ENCODE measurements around the gene ANKS1A. TPM values are rescaled to one million over a fixed set of nuclear protein-coding genes. Genes with fewer than 3 reads are reported as not detected.

Gene ANKS1A
- total and polyA plus RNA-seq, 2 of the 4 experiments (the other 2 are of a cell fraction), result 7.2 to 7.5 TPM

- dilution Hi-C loops (cut with HindIII; ENCODE audit: low sequenced_read_pairs, unreplicated experiment), result no loop called here
- POLR2A ChIA-PET (ENCODE audit: unreplicated experiment), result no interaction called here
- DNase-seq (no peak), ATAC-seq (ENCODE audit: low read depth) (no peak)
- no peak overlapping the region for H3K14ac ChIP-seq (replicated peaks; ENCODE audit: low read depth, low read length)
- H2AFZ ChIP-seq (replicated peaks; ENCODE audit: low read length, poor library complexity), result no peak overlapping the region
- H2BK15ac ChIP-seq (ENCODE audit: low read depth, low read length), result no peak overlapping the region
- no peak overlapping the region for H3K23ac ChIP-seq (ENCODE audit: low read depth, low read length)
- no peak overlapping the region for H3K4me3 ChIP-seq (ENCODE audit: insufficient read depth, low read depth, low read length)
- H3K4me1 ChIP-seq (ENCODE audit: control insufficient read depth, insufficient read depth, low read length), result no peaks in the 10 kb centered on the region
- no peak overlapping the region for H3K56ac ChIP-seq (ENCODE audit: extremely low read depth, insufficient read depth, low read length)
- WGBS, 2 experiments (ENCODE audit: extremely low coverage in 2 of 2, insufficient read length in 1 of 2), result 76% methylated on average over 4 of the region's 4 CpGs; no CpG with 5 or more reads in 1 of the 2 experiments
- in situ Hi-C loops (cut with MboI; ENCODE audit: low sequenced_read_pairs), result no loop called here
- no peaks in the 10 kb centered on the region for H3K27me3 ChIP-seq (ENCODE audit: control insufficient read depth, insufficient read depth, low read length)
- H2AK9ac ChIP-seq (replicated peaks; ENCODE audit: low read depth, low read length, poor library complexity), result no peak overlapping the region
- no peak overlapping the region for H3K18ac ChIP-seq (ENCODE audit: low read depth, low read length)
- no peak overlapping the region for H3K4ac ChIP-seq (ENCODE audit: low read depth, low read length)
- no peak overlapping the region for H3K27ac ChIP-seq (ENCODE audit: insufficient read depth, low read length)
- H4K91ac ChIP-seq (ENCODE audit: insufficient read depth, low read depth, low read length), result no peak overlapping the region
- TF ChIP-seq RCOR1 (IDR thresholded peaks at IDR 0.05; ENCODE audit: insufficient replicate concordance, low read length), result no peak
- no peak for TF ChIP-seq CHD1 (IDR thresholded peaks at IDR 0.05; ENCODE audit: low read depth, low read length)
- TF ChIP-seq CEBPB (IDR thresholded peaks at IDR 0.05; ENCODE audit: low read depth, low read length), result no peak
- TF ChIP-seq, protein P1, sequence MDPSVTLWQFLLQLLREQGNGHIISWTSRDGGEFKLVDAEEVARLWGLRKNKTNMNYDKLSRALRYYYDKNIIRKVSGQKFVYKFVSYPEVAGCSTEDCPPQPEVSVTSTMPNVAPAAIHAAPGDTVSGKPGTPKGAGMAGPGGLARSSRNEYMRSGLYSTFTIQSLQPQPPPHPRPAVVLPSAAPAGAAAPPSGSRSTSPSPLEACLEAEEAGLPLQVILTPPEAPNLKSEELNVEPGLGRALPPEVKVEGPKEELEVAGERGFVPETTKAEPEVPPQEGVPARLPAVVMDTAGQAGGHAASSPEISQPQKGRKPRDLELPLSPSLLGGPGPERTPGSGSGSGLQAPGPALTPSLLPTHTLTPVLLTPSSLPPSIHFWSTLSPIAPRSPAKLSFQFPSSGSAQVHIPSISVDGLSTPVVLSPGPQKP (IDR thresholded peaks at IDR 0.05; ENCODE audit: borderline replicate concordance, low read depth, low read length), result no peak
- TF ChIP-seq MXI1 (IDR thresholded peaks at IDR 0.05; ENCODE audit: borderline replicate concordance, low read depth, low read length), result no peak
- TF ChIP-seq MAFK (IDR thresholded peaks at IDR 0.05; ENCODE audit: low read depth, low read length), result no peak
- no peak for TF ChIP-seq SMC3 (IDR thresholded peaks at IDR 0.05; ENCODE audit: low read depth, low read length)
- no peak for TF ChIP-seq BHLHE40 (IDR thresholded peaks at IDR 0.05; ENCODE audit: low read depth, low read length)
- no peak for TF ChIP-seq RFX5 (IDR thresholded peaks at IDR 0.05; ENCODE audit: low read depth, low read length)
- no TSS peak for BruUV-seq (replicated peaks)
- no peaks in the 10 kb centered on the region for H3K79me1 ChIP-seq (ENCODE audit: low read depth in 1 of 2, low read length in 2 of 2)
- H3K9me1 ChIP-seq (ENCODE audit: insufficient read depth, low read length), result no peaks in the 10 kb centered on the region; the same call in 1 of the 2 replicates
- H3K9me3 ChIP-seq (ENCODE audit: control insufficient read depth, insufficient read depth, low read length), result no peaks in the 10 kb centered on the region
- H4K8ac ChIP-seq (ENCODE audit: low read depth in 2 of 2, low read length in 2 of 2), result no peak overlapping the region
- H2AK5ac ChIP-seq (ENCODE audit: low read depth, low read length), result no peak overlapping the region
- H3K4me2 ChIP-seq (ENCODE audit: low read depth, low read length), result no peak overlapping the region
- CTCF ChIA-PET, result no interaction called here
- no peak overlapping the region for H2BK120ac ChIP-seq (ENCODE audit: low read depth, low read length)
- H3K9ac ChIP-seq (ENCODE audit: low read depth, low read length), result no peak overlapping the region
- H2BK5ac ChIP-seq (ENCODE audit: low read depth, low read length, poor library complexity, severe bottlenecking), result no peak overlapping the region
- no peak overlapping the region for H2BK20ac ChIP-seq (ENCODE audit: low read depth, low read length)
- intact Hi-C loops (cut with micrococcal nuclease), result no loop called here
- H4K20me1 ChIP-seq (ENCODE audit: insufficient read depth, low read length), result no peaks in the 10 kb centered on the region
- H4K5ac ChIP-seq (ENCODE audit: low read depth, low read length), result no peak overlapping the region
- peaks cover 10% of the 10 kb centered on the region for H3K36me3 ChIP-seq (ENCODE audit: control insufficient read depth, insufficient read depth, low read length)
Measured at GRCh38 chr6:34864007-34864406, 25.0 kb upstream of the ANKS1A start.

Data from IMR-90 (cell line).